ENCODE results near the gene RAB11FIP3. TPM values are rescaled to one million over a fixed set of nuclear protein-coding genes. Genes with fewer than 3 reads are reported as not detected.

The RAB11FIP3 gene
- total RNA-seq, 1 experiment from 2014 or later = 12.8 TPM

DNA sequence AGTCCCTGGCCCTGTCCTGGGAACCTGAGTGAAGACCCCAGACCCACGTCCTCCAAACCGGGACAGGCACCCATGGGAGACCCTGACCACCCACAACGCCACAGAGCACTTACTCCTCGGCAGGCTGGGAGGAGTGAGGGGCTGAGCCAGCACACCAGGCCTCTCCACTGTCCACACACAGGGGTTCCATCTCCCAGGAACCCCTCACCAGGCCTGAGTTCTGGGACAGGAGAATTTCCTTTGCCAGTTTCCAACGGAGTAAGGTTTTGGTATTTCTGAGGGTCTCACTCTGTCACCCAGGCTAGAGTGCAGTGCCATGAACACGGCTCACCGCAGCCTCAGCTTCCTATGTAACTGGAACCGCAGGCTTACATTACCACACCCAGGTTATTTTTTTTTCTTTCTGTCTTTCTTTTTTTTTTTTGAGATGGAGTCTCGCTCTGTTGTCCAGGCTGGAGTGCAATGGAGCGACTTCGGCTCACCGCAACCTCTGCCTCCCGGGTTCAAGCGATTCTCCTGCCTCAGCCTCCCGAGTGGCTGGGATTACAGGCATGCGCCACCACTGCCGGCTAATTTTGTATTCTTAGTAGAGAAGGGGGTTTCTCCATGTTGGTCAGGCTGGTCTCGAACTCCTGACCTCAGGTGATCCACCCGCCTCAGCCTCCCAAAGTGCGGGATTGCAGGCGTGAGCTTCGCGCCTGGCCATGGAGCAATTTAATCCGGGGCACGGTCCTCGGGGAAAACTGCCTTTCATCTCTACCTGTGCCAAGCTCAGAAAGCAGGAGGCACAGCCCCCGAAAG is 45.3 kb upstream of the RAB11FIP3 start:
- DNase-seq (ENCODE audit: low read depth, low spot score) = no peak

DNA sequence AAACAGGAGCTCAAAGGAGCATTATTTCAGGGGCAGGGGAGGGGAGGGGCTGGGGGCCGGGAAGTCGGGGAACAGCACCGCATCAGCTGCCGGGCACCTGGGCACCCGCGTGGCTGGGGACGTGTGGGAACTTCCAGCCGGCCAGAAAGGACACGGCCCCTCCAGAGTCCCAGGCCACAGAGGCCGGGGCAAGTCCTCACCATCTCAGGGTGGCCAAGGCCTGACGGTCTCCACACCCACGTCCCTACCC is 44.8 kb upstream of the RAB11FIP3 start:
- Histone ChIP-seq H3K27me3 (ENCODE audit: insufficient read depth, low read length) (no peaks in the 10 kb centered on the region), H3K9me2 (ENCODE audit: insufficient read depth) (no peaks in the 10 kb centered on the region), H3K9ac (ENCODE audit: low read length) (peak overlapping the region; percentile 70), H3K79me2 (ENCODE audit: insufficient read depth, low read length) (peaks cover 7% of the 10 kb centered on the region; the same call in 1 of the 2 replicates), H3K36me3 (ENCODE audit: control insufficient read depth in 1 of 2, insufficient read depth in 2 of 2, low read length in 2 of 2) (no peaks in the 10 kb centered on the region), H3K4me3 (replicated peaks in 1 of 2; ENCODE audit: low read depth in 1 of 2, low read length in 2 of 2) (peak overlapping the region; percentile 55 to 65), H3K9me3 (ENCODE audit: control insufficient read depth in 1 of 2, insufficient read depth in 1 of 2, low read depth in 1 of 2, low read length in 2 of 2) (no peaks in the 10 kb centered on the region), H2AFZ (ENCODE audit: low read depth, low read length, poor library complexity, severe bottlenecking) (no peak overlapping the region), H3K4me1 (ENCODE audit: control insufficient read depth in 1 of 2, insufficient read depth in 2 of 2, low read length in 2 of 2) (peaks cover 6 to 18% of the 10 kb centered on the region in 2 experiments; a peak in 3 of 4 replicates), H3K27ac (ENCODE audit: low read depth, low read length) (peak overlapping the region; percentile 70), H4K20me1 (ENCODE audit: insufficient read depth) (no peaks in the 10 kb centered on the region), H3K4me2 (ENCODE audit: low read length) (peak overlapping the region; percentile 72)
- peak; percentile 31 for ATAC-seq
- intact Hi-C loops (cut with micrococcal nuclease) = no loop called here
- DNase-seq (ENCODE audit: low read depth, low spot score) = no peak
- ChIA-PET POLR2A (interaction anchor here (1.4 kb wide), 1 partner anchor 10 kb away, joined by 5 read pairs; the partner anchor contains the start of gene MRPL28), RAD21 (ENCODE audit: low non-redundant PET in 1 of 2, low total read pairs in 2 of 2, uncharacterized antibody in 2 of 2, unreplicated experiment in 2 of 2) (no interaction called here), CTCF (no interaction called here)
- BruUV-seq (replicated peaks) = no TSS peak
- no peak for TF ChIP-seq EGR1 (IDR thresholded peaks at IDR 0.05; ENCODE audit: low read depth)
- no peak for TF ChIP-seq RAD21 (IDR thresholded peaks at IDR 0.05; ENCODE audit: low read depth)
- no peak for TF ChIP-seq POLR2AphosphoS5 (IDR thresholded peaks at IDR 0.05; ENCODE audit: low read depth, low read length)
- no peak for TF ChIP-seq YY1 (IDR thresholded peaks at IDR 0.05; ENCODE audit: extremely low read depth, insufficient replicate concordance, low read depth, low read length)
- no peak for TF ChIP-seq CEBPB (IDR thresholded peaks at IDR 0.05; ENCODE audit: low read depth)
- no peak for TF ChIP-seq TCF7L2 (IDR thresholded peaks at IDR 0.05; ENCODE audit: borderline replicate concordance, extremely low read depth, insufficient read depth, insufficient read length)
- TF ChIP-seq, protein P1, sequence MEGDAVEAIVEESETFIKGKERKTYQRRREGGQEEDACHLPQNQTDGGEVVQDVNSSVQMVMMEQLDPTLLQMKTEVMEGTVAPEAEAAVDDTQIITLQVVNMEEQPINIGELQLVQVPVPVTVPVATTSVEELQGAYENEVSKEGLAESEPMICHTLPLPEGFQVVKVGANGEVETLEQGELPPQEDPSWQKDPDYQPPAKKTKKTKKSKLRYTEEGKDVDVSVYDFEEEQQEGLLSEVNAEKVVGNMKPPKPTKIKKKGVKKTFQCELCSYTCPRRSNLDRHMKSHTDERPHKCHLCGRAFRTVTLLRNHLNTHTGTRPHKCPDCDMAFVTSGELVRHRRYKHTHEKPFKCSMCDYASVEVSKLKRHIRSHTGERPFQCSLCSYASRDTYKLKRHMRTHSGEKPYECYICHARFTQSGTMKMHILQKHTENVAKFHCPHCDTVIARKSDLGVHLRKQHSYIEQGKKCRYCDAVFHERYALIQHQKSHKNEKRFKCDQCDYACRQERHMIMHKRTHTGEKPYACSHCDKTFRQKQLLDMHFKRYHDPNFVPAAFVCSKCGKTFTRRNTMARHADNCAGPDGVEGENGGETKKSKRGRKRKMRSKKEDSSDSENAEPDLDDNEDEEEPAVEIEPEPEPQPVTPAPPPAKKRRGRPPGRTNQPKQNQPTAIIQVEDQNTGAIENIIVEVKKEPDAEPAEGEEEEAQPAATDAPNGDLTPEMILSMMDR (IDR thresholded peaks at IDR 0.05 in 2 of 3, conservative IDR thresholded peaks at IDR 0.05 in 1 of 3; ENCODE audit: borderline replicate concordance in 1 of 3, insufficient read depth in 1 of 3, low read depth in 2 of 3, low read length in 2 of 3) = no peak
- TF ChIP-seq SP1 (IDR thresholded peaks at IDR 0.05; ENCODE audit: low read depth) = no peak
- no peak for TF ChIP-seq ZNF274 (IDR thresholded peaks at IDR 0.05; ENCODE audit: low read depth, low read length)
- TF ChIP-seq ZFX (IDR thresholded peaks at IDR 0.05) = no peak
- TF ChIP-seq SRF (IDR thresholded peaks at IDR 0.05; ENCODE audit: low read depth) = no peak

More for the DNA sequence above, 45.3 kb upstream of the RAB11FIP3 start:
- Histone ChIP-seq H3K79me2 (ENCODE audit: insufficient read depth, low read length) (peaks cover 7% of the 10 kb centered on the region; the same call in 1 of the 2 replicates), H3K9me3 (ENCODE audit: control insufficient read depth in 1 of 2, insufficient read depth in 1 of 2, low read depth in 1 of 2, low read length in 2 of 2) (no peaks in the 10 kb centered on the region), H3K9ac (ENCODE audit: low read length) (peak overlapping the region; percentile 70), H3K27ac (ENCODE audit: low read depth, low read length) (peak overlapping the region; percentile 32; the same call in 1 of the 2 replicates), H2AFZ (ENCODE audit: low read depth, low read length, poor library complexity, severe bottlenecking) (no peak overlapping the region), H3K4me1 (ENCODE audit: control insufficient read depth in 1 of 2, insufficient read depth in 2 of 2, low read length in 2 of 2) (peaks cover 6 to 18% of the 10 kb centered on the region in 2 experiments; a peak in 3 of 4 replicates), H4K20me1 (ENCODE audit: insufficient read depth) (no peaks in the 10 kb centered on the region), H3K9me2 (ENCODE audit: insufficient read depth) (no peaks in the 10 kb centered on the region), H3K27me3 (ENCODE audit: insufficient read depth, low read length) (no peaks in the 10 kb centered on the region), H3K4me3 (replicated peaks in 1 of 2; ENCODE audit: low read depth in 1 of 2, low read length in 2 of 2) (peak overlapping the region; percentile 55 to 65), H3K4me2 (ENCODE audit: low read length) (peak overlapping the region; percentile 72), H3K36me3 (ENCODE audit: control insufficient read depth in 1 of 2, insufficient read depth in 2 of 2, low read length in 2 of 2) (no peaks in the 10 kb centered on the region)
- RAD21 ChIA-PET (ENCODE audit: low non-redundant PET in 1 of 2, low total read pairs in 2 of 2, uncharacterized antibody in 2 of 2, unreplicated experiment in 2 of 2) = no interaction called here
- no TSS peak for BruUV-seq (replicated peaks)
- intact Hi-C loops (cut with micrococcal nuclease) = no loop called here
- TF ChIP-seq SIN3A (IDR thresholded peaks at IDR 0.05; ENCODE audit: low read depth) = no peak
- TF ChIP-seq POLR2A (IDR thresholded peaks at IDR 0.05; ENCODE audit: borderline replicate concordance, extremely low read depth, insufficient read depth, insufficient read length) = no peak
- TF ChIP-seq EZH2 (IDR thresholded peaks at IDR 0.05) = no peak
- TF ChIP-seq, protein P2, sequence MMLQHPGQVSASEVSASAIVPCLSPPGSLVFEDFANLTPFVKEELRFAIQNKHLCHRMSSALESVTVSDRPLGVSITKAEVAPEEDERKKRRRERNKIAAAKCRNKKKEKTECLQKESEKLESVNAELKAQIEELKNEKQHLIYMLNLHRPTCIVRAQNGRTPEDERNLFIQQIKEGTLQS (IDR thresholded peaks at IDR 0.05) = no peak
- no peak for TF ChIP-seq RAD21 (IDR thresholded peaks at IDR 0.05; ENCODE audit: low read depth)
- no peak for TF ChIP-seq EGR1 (IDR thresholded peaks at IDR 0.05; ENCODE audit: low read depth)
- TF ChIP-seq TCF7L2 (IDR thresholded peaks at IDR 0.05; ENCODE audit: borderline replicate concordance, extremely low read depth, insufficient read depth, insufficient read length) = no peak
- no peak for TF ChIP-seq POLR2AphosphoS5 (IDR thresholded peaks at IDR 0.05; ENCODE audit: low read depth, low read length)
- no peak for ATAC-seq
- CTCF ChIA-PET = no interaction called here
- POLR2A ChIA-PET = interaction anchor here (1.4 kb wide), 1 partner anchor 10 kb away, joined by 5 read pairs; the partner anchor contains the start of gene MRPL28
